T-helper 22 cell (primary cell): ENCODE measurements around the gene NOS1AP.

Experiments
- DNase-seq: peaks from one replicate; pipeline ENCODE4 v3.0.0-alpha.2; 2020; ENCODE audit warnings: low read depth

NOS1AP gene

GRCh38 chr1:162138112-162138511, 68.6 kb downstream of the NOS1AP start:
- DNase-seq: no peak

- no peak for DNase-seq
Observed at GRCh38 chr1:162138599-162139181, 69.2 kb downstream of the NOS1AP start.

GRCh38 chr1:162139211-162139610, 69.7 kb downstream of the NOS1AP start:
- DNase-seq: no peak

GRCh38 chr1:162141281-162142054, 72.0 kb downstream of the NOS1AP start:
- no peak for DNase-seq

- DNase-seq: no peak
Observed at GRCh38 chr1:162142968-162143367, 73.5 kb downstream of the NOS1AP start.

GRCh38 chr1:162144268-162144667, 74.8 kb downstream of the NOS1AP start:
- DNase-seq: no peak

- no peak for DNase-seq
Observed at GRCh38 chr1:162144853-162145252, 75.4 kb downstream of the NOS1AP start.

- no peak for DNase-seq
Observed at GRCh38 chr1:162145280-162145965, 75.9 kb downstream of the NOS1AP start.

GRCh38 chr1:162145966-162146696, 76.6 kb downstream of the NOS1AP start:
- DNase-seq: no peak

GRCh38 chr1:162147760-162148159, 78.3 kb downstream of the NOS1AP start:
- no peak for DNase-seq

- DNase-seq: no peak
Observed at GRCh38 chr1:162150112-162150511, 80.6 kb downstream of the NOS1AP start.

- no peak for DNase-seq
Observed at GRCh38 chr1:162151900-162152829, 82.7 kb downstream of the NOS1AP start.

GRCh38 chr1:162153374-162153773, 83.9 kb downstream of the NOS1AP start:
- no peak for DNase-seq

- DNase-seq: no peak
Observed at GRCh38 chr1:162157469-162157868, 88.0 kb downstream of the NOS1AP start.

- DNase-seq: no peak
Observed at GRCh38 chr1:162158624-162159271, 89.3 kb downstream of the NOS1AP start.

GRCh38 chr1:162159515-162159914, 90.0 kb downstream of the NOS1AP start:
- no peak for DNase-seq

- DNase-seq: no peak
Observed at GRCh38 chr1:162161916-162162550, 92.5 kb downstream of the NOS1AP start.

- no peak for DNase-seq
Observed at GRCh38 chr1:162165528-162165927, 96.0 kb downstream of the NOS1AP start.

- DNase-seq: no peak
Observed at GRCh38 chr1:162166917-162167615, 97.6 kb downstream of the NOS1AP start.

GRCh38 chr1:162168261-162168660, 98.8 kb downstream of the NOS1AP start:
- no peak for DNase-seq
